ENCODE results near the gene AZIN2.

AZIN2 gene

DNA sequence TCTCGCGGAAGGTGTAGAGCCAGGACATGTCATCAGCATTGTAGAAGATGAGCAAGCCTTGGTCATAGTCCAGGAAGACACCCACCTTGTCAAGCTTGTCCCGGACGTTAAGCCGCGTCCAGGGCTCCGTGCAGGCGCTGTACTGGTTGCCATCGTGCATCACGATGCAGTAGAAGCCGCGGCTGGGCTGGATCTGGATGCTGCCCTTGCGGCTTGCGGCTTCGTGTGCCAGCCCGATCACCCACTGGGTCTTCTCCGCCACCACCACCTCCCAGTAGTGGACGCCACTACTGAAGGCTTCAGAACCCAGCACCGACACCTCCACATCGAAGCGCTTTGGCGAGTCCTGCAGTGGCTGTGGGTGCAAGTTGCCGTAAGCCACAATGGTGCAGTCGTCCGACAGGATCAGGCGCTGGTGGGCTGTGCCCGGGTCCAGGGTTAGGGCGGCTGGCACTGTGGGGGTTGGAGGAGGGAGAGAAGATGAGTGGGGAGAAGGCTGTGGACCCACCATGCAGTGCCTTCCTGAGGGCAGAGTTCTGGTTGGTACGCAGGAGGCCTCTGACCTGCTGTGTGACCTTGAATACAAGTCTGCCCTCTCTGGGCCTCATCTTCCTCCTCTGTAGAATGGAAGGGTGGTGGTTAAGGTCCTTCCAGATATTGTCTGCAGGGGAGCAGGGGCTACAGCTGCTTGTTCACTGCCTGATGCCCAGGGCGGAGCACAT, 66.5 kb downstream of the AZIN2 start:
- H3K79me2 ChIP-seq (ENCODE audit: insufficient read depth, low read length) = no peaks in the 10 kb centered on the region
- no peak overlapping the region for H3K27ac ChIP-seq (ENCODE audit: low read depth, low read length)
- H4K20me1 ChIP-seq (ENCODE audit: low read depth, low read length) = no peaks in the 10 kb centered on the region
- H3K4me3 ChIP-seq (ENCODE audit: insufficient read depth, low read length, poor library complexity, severe bottlenecking) = no peak overlapping the region
- H3K9me2 ChIP-seq (replicated peaks; ENCODE audit: insufficient read depth, low read length) = no peaks in the 10 kb centered on the region
- H3K27me3 ChIP-seq (ENCODE audit: low read length) = no peaks in the 10 kb centered on the region
- H3F3A ChIP-seq (ENCODE audit: insufficient read depth) = no peaks in the 10 kb centered on the region
- H3K9me3 ChIP-seq (ENCODE audit: insufficient read depth, low read length) = no peaks in the 10 kb centered on the region
- TF ChIP-seq EZH2phosphoT487 (conservative IDR thresholded peaks at IDR 0.05; ENCODE audit: low read length) (no peak), CTCF (IDR thresholded peaks at IDR 0.05; ENCODE audit: insufficient read depth, low read length, poor library complexity, severe bottlenecking) (no peak)
- H3K4me2 ChIP-seq (ENCODE audit: low read depth, low read length, poor library complexity, severe bottlenecking) = no peak overlapping the region
- no peaks in the 10 kb centered on the region for H3K36me3 ChIP-seq (ENCODE audit: low read length)
- H3K9ac ChIP-seq (ENCODE audit: low read length) = no peak overlapping the region
- H2AFZ ChIP-seq (ENCODE audit: low read depth, low read length, severe bottlenecking) = no peak overlapping the region

DNA sequence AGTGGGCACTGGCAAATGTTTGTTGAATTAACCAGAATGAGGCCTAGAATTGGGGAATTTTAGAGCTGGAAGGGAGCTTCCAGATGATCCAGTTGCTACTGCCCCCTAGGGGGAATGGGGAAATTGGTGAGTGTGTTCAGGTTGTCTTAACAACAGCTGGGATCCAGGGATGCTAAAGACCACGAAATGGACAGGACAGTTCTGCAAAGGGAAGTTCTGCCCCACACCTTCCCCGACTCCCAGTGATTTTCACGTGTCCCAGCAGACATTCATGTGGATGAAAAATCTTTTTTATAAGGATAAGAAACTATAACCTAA, 67.0 kb downstream of the AZIN2 start:
- Histone ChIP-seq H4K20me1 (ENCODE audit: low read depth, low read length) (no peaks in the 10 kb centered on the region), H3K4me3 (ENCODE audit: insufficient read depth, low read length, poor library complexity, severe bottlenecking) (no peak overlapping the region)
- TF ChIP-seq CTCF (IDR thresholded peaks at IDR 0.05; ENCODE audit: insufficient read depth, low read length, poor library complexity, severe bottlenecking) = peak; percentile 15
- TF ChIP-seq EZH2phosphoT487 (conservative IDR thresholded peaks at IDR 0.05; ENCODE audit: low read length) = no peak

GRCh38 chr1:33148615-33149014, 67.7 kb downstream of the AZIN2 start:
- no peaks in the 10 kb centered on the region for H4K20me1 ChIP-seq (ENCODE audit: low read depth, low read length)
- H2AFZ ChIP-seq (ENCODE audit: low read depth, low read length, severe bottlenecking) = no peak overlapping the region
- no peak overlapping the region for H3K4me3 ChIP-seq (ENCODE audit: insufficient read depth, low read length, poor library complexity, severe bottlenecking)
- no peak for TF ChIP-seq CTCF (IDR thresholded peaks at IDR 0.05; ENCODE audit: insufficient read depth, low read length, poor library complexity, severe bottlenecking)
- TF ChIP-seq EZH2phosphoT487 (conservative IDR thresholded peaks at IDR 0.05; ENCODE audit: low read length) = no peak
- H3K36me3 ChIP-seq (ENCODE audit: low read length) = no peaks in the 10 kb centered on the region
- no peak overlapping the region for H3K27ac ChIP-seq (ENCODE audit: low read depth, low read length)
- H3K79me2 ChIP-seq (ENCODE audit: insufficient read depth, low read length) = no peaks in the 10 kb centered on the region
- no peaks in the 10 kb centered on the region for H3K9me2 ChIP-seq (replicated peaks; ENCODE audit: insufficient read depth, low read length)
- no peaks in the 10 kb centered on the region for H3F3A ChIP-seq (ENCODE audit: insufficient read depth)
- no peak overlapping the region for H3K4me2 ChIP-seq (ENCODE audit: low read depth, low read length, poor library complexity, severe bottlenecking)
- H3K9ac ChIP-seq (ENCODE audit: low read length) = no peak overlapping the region
- H3K9me3 ChIP-seq (ENCODE audit: insufficient read depth, low read length) = no peaks in the 10 kb centered on the region
- H3K27me3 ChIP-seq (ENCODE audit: low read length) = no peaks in the 10 kb centered on the region

More for the DNA sequence above, 67.0 kb downstream of the AZIN2 start:
- Histone ChIP-seq H3K27me3 (ENCODE audit: low read length) (no peaks in the 10 kb centered on the region), H3K79me2 (ENCODE audit: insufficient read depth, low read length) (no peaks in the 10 kb centered on the region), H3F3A (ENCODE audit: insufficient read depth) (no peaks in the 10 kb centered on the region), H3K9me2 (replicated peaks; ENCODE audit: insufficient read depth, low read length) (no peaks in the 10 kb centered on the region), H3K27ac (ENCODE audit: low read depth, low read length) (no peak overlapping the region), H3K9ac (ENCODE audit: low read length) (no peak overlapping the region), H3K36me3 (ENCODE audit: low read length) (no peaks in the 10 kb centered on the region), H3K9me3 (ENCODE audit: insufficient read depth, low read length) (no peaks in the 10 kb centered on the region), H2AFZ (ENCODE audit: low read depth, low read length, severe bottlenecking) (no peak overlapping the region), H3K4me2 (ENCODE audit: low read depth, low read length, poor library complexity, severe bottlenecking) (no peak overlapping the region)

Data from SU-DHL-6 (cell line).